ENCODE results near the gene AIFM1.

- TF ChIP-seq EP300 (IDR thresholded peaks at IDR 0.05; ENCODE audit: borderline replicate concordance in 1 of 2, low read depth in 1 of 2, low read length in 1 of 2) (no peak), CHD2 (IDR thresholded peaks at IDR 0.05; ENCODE audit: low read length, partially characterized antibody) (no peak), REST (IDR thresholded peaks at IDR 0.05; ENCODE audit: low read depth, low read length) (no peak), MXI1 (IDR thresholded peaks at IDR 0.05; ENCODE audit: low read depth, low read length) (no peak), CTCF (IDR thresholded peaks at IDR 0.05) (no peak), JUND (IDR thresholded peaks at IDR 0.05) (no peak), MEF2A (IDR thresholded peaks at IDR 0.05; ENCODE audit: borderline replicate concordance, low read depth) (no peak), POLR2AphosphoS5 (IDR thresholded peaks at IDR 0.05; ENCODE audit: low read depth, low read length) (no peak)
These were observed 29.1 kb downstream of the AIFM1 start for GRCh38 chrX:130136496-130136895.
